GM18951 (cell line): ENCODE results near the gene SGMS1.

Experiments
- POLR2A ChIP-seq: IDR thresholded peaks from 4 replicates; pipeline ENCODE4 v1.6.1; 2011; ENCODE audit warnings: mild to moderate bottlenecking; ENCODE audit not compliant: insufficient read length, insufficient read depth; ENCODE audit errors: extremely low read depth
- in situ Hi-C: fragments of 300-500 bp; cut with MboI; formaldehyde crosslinking; loops from one replicate; pipeline ENCODE4 v1.12.0; 2022; ENCODE audit warnings: low sequenced_read_pairs, mixed read lengths, inconsistent platforms; ENCODE audit not compliant: unreplicated experiment

Gene SGMS1

DNA sequence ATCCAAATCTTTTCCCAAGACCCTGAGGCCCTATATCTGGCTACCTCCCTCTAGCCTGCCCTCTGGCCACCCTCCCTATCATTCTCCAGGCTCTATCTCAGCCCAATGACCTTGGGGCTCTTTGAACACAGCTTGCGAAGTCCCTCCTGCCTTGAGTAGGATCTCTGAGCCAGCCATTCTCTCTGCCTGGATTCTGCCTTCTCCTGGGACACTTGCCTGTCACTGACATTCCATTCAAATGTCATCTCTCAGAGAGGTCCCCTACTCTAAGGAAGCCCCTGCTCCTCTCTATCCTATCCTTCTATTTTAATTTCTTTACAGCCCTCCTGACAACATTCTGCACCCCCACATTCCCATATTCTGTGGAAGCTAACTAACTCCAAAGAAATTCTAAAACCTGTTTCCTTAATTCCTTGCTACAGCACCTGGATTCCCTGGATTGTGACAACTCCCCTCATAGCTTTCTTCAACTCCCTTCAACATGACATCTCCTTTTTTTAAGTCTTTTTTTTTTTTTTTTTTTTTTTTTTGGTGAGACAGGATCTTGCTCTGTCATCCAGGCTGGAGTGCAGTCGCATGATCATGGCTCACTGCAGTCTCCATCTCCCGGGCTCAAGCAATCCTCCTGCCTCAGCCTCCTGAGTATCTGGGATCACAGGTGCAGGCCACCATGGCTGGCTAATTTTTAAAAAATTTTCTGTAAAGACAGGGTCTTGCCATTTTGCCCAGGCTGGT is 291.5 kb downstream of the SGMS1 start:
- no peak for TF ChIP-seq POLR2A
- in situ Hi-C loops, result no loop called here

DNA sequence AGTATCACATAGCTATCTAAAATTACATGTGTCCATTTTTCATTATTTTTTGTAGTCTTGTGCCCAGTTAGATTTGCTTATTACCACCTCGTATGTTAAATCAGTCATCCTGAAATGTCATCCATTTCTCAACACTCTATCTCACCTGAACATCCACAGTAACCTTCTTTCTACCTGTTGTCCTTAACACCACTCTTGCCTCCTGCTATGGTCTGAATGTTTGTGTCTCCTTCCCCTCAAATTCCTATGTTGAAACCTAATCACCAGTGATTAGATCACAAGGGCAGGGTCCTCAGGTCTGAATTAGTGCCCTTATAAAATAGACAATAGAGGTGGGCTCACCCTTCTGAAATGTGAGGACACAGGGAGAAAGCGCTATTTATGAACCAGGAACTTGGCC is 292.3 kb downstream of the SGMS1 start:
- in situ Hi-C loops, result no loop called here
- no peak for TF ChIP-seq POLR2A

DNA sequence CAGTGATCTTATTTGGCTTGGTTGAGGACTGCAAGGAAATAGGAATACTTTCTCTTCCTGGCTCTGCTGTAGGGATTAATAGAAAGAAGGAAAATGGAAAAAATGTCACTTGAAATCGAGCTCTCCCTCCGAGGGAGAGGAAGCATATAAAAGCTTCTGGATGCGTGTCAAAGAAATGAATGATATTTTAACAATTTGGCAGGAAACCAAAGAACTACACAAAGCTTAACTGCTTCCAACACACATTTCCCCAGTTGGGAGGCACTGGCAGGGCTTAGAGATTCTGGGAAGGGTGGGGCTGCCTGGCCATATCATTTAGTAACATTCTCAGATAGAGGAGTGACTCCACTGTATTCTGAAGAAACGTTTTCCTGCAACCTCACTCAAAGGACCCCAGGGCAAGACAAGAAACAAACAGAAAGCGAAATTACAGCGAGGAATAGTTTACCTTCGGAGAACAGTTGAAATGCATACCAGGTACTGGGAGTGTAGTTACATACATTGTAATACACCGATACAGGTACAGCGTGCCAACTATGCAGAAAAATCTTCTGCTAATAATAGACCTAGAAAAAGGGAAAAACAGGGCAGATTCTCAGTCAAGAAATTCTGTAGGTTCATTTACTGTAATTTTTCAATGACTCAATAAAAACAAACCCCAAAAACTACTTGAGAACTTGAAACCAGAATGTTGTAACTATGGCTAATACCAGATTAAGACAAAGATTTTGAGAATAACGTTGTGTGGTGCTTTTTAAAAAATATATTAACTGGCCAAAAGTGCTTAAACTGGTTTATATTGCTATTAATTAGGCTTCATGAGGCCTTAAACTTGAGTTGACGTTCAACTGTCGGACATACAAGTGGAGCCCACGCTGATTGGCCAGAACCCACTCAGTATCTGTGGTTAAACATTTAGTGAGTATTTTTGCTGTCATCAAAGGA is 296.7 kb downstream of the SGMS1 start:
- no peak for TF ChIP-seq POLR2A
- in situ Hi-C loops, result no loop called here

DNA sequence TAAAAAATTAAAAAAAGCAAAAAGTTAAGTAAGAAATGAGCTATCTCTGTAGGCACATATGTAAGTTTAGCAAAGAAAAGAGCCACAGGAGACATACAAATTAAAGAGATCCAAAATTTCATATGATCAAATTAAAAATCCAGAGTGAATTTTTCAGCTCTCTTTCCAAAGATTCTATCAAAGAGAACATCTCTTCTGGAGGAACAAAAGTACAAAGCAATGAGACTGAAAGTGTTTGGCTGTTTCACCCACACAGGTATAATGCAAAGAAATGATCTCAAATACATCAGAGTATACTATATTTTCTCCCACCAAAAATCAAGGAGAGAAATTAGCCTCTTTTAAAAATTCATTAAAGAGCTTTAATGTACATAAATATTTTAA is 297.6 kb downstream of the SGMS1 start:
- no peak for TF ChIP-seq POLR2A
- in situ Hi-C loops, result no loop called here

GRCh38 chr10:50325449-50326171 is 298.1 kb downstream of the SGMS1 start:
- TF ChIP-seq POLR2A, result no peak
- in situ Hi-C loops, result no loop called here

DNA sequence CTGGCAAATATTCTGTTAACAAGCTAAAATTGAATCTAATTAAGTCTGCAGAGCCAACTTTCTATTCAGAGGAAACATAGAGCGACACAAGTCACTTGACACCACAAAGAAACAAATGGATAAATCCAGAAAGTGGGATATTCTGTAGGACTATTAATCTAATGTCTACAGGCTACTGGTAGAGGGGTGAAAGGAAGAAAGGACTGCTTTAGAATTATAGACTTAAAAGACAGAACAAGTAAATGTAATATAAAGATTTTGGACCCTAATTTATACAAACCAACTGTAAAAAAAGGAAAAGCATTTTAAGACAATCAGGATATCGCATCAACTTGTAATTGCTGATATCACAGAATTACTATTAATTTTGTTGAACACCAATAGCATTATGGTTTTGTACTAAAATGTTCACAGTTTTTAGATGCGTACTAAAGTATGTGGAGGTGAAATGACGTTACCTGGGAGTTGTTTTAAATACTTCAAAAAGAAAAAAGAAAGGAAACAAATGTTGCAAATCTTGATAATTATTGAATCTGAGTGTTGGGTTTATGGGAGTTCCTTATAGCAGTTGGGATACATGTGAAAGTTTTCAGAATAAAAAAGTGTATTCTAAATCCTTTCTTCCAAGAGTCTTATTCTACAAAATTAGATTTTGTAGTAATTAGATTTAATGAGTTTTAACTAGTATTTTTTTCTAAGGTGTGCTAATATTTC is 298.9 kb downstream of the SGMS1 start:
- in situ Hi-C loops, result no loop called here
- no peak for TF ChIP-seq POLR2A

DNA sequence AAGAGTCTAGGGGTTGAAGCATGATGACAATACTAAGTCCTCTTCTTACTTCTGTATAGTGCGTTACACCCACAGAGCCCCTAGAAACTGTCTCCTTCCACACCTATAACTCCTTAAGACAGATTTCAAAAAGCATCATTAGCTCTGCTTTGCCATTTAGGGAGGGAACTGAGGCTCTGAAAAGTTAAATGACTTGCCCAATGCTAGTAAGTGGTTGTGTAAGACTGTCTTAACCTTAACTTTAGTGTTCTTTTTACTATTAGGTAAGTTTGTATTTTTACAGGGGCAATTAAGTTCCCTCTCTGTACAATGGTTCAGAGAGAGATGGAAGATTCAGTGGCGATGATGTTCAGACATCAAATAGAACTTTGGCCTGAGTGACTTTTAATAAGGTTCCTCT is 299.7 kb downstream of the SGMS1 start:
- no peak for TF ChIP-seq POLR2A
- in situ Hi-C loops, result no loop called here

GRCh38 chr10:50322077-50322476 is 301.7 kb downstream of the SGMS1 start:
- in situ Hi-C loops, result no loop called here
- no peak for TF ChIP-seq POLR2A

GRCh38 chr10:50318129-50318528 is 305.6 kb downstream of the SGMS1 start:
- in situ Hi-C loops, result no loop called here
- no peak for TF ChIP-seq POLR2A

- TF ChIP-seq POLR2A, result no peak
- in situ Hi-C loops, result no loop called here
Observed at GRCh38 chr10:50316695-50317648, 306.8 kb downstream of the SGMS1 start.

DNA sequence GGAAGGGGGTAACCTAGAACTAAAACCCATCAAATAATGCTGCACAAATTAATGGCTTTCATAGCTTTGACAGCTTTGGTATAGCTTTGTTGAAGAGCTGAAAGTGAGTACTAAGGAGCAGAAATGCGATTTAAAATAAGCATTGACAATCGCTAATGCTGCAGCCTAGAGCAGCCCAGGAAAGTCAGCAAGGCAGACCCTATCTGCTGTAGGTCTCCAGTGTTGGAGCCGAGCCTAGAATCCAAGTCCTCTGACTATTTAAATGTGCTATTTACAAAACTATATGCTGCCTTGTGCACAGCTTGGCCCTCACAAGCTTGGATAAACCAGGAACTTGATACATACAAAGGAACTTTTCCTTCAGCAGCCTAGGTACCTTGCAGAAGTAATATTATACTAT is 307.6 kb downstream of the SGMS1 start:
- TF ChIP-seq POLR2A, result no peak

DNA sequence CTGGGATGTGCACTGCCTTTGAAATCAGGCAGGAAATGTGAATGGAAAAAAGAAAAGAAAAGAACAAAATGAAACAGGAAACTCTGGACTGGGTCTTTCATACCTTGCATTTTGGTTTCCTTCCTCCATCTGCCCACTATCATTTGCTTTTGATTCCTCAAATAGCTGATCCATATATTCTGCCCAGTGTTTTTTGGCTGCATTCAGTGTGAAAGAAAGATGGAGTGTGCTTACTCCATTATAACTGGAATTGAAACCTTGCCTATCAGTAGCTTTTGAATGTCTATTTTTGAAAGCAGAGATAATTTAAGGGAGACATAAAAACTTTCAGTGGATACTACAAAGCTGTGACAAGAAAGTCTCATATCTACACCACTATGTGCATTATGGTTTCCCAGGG is 308.3 kb downstream of the SGMS1 start:
- in situ Hi-C loops, result no loop called here
- TF ChIP-seq POLR2A, result no peak

More for the DNA sequence above, 307.6 kb downstream of the SGMS1 start:
- in situ Hi-C loops, result no loop called here
